Stimulated activated naive B cell treated with anti-CD40 and anti-IgM and Interleukin-4, amounts not matched to agents 10 μg/mL and 1 μg/mL and 100 μg/mL, for 72 hours (primary cell): ENCODE measurements around the gene MAST4.

Experiments
- ATAC-seq, 2 donors: fragments of 150-1000 bp; cut with Tn5 transposase; replicated peaks; 2 replicates each; pipeline ENCODE4 v1.10.0; 2021; ENCODE audit warnings: moderate library complexity in 1 of 2
- DNase-seq: peaks from one replicate; pipeline ENCODE4 v3.0.0; 2021
- H3K27ac Mint-ChIP-seq: one replicate; pipeline ENCODE4 v1.8.0; 2022; ENCODE audit warnings: mild to moderate bottlenecking, mixed read lengths
- H3K27me3 Mint-ChIP-seq, 2 donors: one replicate each; pipeline ENCODE4 v1.8.0; 2022; ENCODE audit warnings: mixed read lengths in 2 of 2
- H3K36me3 Mint-ChIP-seq, 2 donors: one replicate each; pipeline ENCODE4 v1.8.0; 2022; ENCODE audit warnings: mixed read lengths in 2 of 2, mild to moderate bottlenecking in 1 of 2
- H3K4me1 Mint-ChIP-seq, 2 donors: one replicate each; pipeline ENCODE4 v1.8.0; 2022; ENCODE audit warnings: mixed read lengths in 2 of 2, mild to moderate bottlenecking in 1 of 2
- H3K4me3 Mint-ChIP-seq, 2 donors: one replicate each; pipeline ENCODE4 v1.8.0; 2022; ENCODE audit warnings: mild to moderate bottlenecking in 2 of 2, mixed read lengths in 2 of 2, moderate library complexity in 1 of 2
- H3K9me3 Mint-ChIP-seq, 2 donors: one replicate each; pipeline ENCODE4 v1.8.0; 2022; ENCODE audit warnings: mixed read lengths in 2 of 2, mild to moderate bottlenecking in 1 of 2

MAST4 gene

DNA sequence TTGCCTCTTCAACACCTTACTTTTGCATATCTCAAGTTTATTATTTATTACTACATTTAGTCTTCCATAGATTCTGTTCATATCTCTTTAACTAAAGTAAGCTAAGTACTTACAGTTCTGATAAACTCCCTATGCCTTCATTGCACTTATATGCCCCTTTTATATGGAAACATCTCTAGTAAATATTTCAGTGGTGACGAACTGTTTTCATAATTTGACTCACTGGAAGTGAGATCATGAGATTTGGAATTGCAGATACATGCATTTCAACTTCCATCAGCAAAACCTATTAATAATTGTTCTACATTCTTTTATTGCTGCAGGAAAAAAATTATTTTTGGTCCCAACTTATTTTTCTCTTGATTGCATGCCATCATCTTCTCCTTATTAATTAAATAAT lies 336.9 kb downstream of the MAST4 start:
- DNase-seq, result no peak
- peaks cover 4 to 11% of the 10 kb centered on the region in 2 donors for H3K4me1 Mint-ChIP-seq
- no peak for ATAC-seq
- peaks cover 0 to 11% of the 10 kb centered on the region in 2 donors for H3K27me3 Mint-ChIP-seq
- no peak overlapping the region for H3K4me3 Mint-ChIP-seq
- H3K27ac Mint-ChIP-seq, result no peak overlapping the region
- no peaks in the 10 kb centered on the region for H3K9me3 Mint-ChIP-seq
- H3K36me3 Mint-ChIP-seq, result no peaks in the 10 kb centered on the region

- peaks cover 0 to 11% of the 10 kb centered on the region in 2 donors for H3K27me3 Mint-ChIP-seq
- H3K4me3 Mint-ChIP-seq, result no peak overlapping the region
These were observed 342.9 kb downstream of the MAST4 start for GRCh38 chr5:66939094-66939493.

DNA sequence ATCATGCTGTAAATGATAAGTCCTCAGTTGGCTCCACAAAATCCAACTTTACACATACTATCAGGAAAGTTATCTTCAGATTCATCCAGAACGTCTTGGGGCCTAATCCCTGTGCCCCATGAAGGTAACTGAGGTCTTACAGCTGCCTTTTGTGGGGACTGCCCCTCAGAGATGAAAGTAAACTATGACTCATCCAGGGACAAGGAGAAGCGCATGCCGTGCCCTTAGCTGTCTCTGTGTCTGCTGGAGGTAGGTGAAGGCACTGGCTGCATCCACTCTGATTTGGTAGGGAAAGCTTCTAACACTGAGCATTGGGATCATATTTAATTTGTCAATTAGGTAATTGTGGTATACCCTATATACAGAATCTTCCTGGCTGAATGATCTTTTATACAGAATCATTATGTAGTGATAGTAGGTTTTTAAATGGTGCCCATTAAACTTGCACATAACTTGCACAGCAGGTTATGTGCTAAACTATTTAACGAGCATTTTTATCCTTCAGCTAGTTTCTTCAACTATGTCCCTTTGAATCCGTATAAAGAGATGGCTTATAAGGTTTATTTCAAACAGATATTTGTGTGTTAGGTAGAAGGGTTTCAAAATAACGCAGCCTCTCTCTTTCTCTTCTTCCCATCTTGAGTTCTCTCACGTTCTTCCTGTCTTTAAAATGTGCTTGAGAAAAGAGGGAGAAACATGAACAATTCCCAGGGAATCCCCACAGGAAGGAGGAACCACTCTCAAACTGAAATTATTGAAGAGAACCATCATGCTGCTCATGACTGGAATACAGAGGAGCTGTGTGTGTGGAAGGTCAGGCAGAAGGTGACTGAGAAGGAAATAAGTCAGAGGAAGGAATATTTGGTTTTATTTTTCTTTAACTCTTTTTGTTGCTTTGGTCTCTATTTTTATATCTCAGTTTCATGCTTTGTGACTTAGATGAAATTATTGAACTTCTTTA lies 349.5 kb downstream of the MAST4 start:
- Mint-ChIP-seq H3K27ac (no peak overlapping the region), H3K27me3 (no peaks in the 10 kb centered on the region), H3K4me3 (no peak overlapping the region), H3K4me1 (peaks cover 5 to 10% of the 10 kb centered on the region in 2 donors), H3K9me3 (no peaks in the 10 kb centered on the region), H3K36me3 (no peaks in the 10 kb centered on the region)
- peak; percentile 94 to 100 for ATAC-seq
- DNase-seq, result peak; percentile 10

More at GRCh38 chr5:66939094-66939493, 342.9 kb downstream of the MAST4 start:
- Mint-ChIP-seq H3K4me1 (no peaks in the 10 kb centered on the region), H3K9me3 (peaks cover 0 to 3% of the 10 kb centered on the region in 2 donors), H3K36me3 (no peaks in the 10 kb centered on the region), H3K27ac (no peak overlapping the region)
- DNase-seq, result no peak
- ATAC-seq, result no peak

- H3K27ac Mint-ChIP-seq, result no peak overlapping the region
- peaks cover 5 to 10% of the 10 kb centered on the region in 2 donors for H3K4me1 Mint-ChIP-seq
- H3K27me3 Mint-ChIP-seq, result no peaks in the 10 kb centered on the region
- peaks cover 1 to 4% of the 10 kb centered on the region in 2 donors for H3K9me3 Mint-ChIP-seq
- H3K36me3 Mint-ChIP-seq, result no peaks in the 10 kb centered on the region
- ATAC-seq (no peak), DNase-seq (no peak)
- H3K4me3 Mint-ChIP-seq, result no peak overlapping the region
These were observed 351.3 kb downstream of the MAST4 start for GRCh38 chr5:66947458-66947857.

- Mint-ChIP-seq H3K4me1 (peaks cover 5 to 10% of the 10 kb centered on the region in 2 donors), H3K4me3 (no peak overlapping the region), H3K9me3 (peaks cover 1 to 4% of the 10 kb centered on the region in 2 donors), H3K36me3 (no peaks in the 10 kb centered on the region), H3K27ac (no peak overlapping the region), H3K27me3 (no peaks in the 10 kb centered on the region)
- ATAC-seq (no peak), DNase-seq (no peak)
These were observed 352.9 kb downstream of the MAST4 start for GRCh38 chr5:66949066-66949465.

- no peaks in the 10 kb centered on the region for H3K4me1 Mint-ChIP-seq
- H3K9me3 Mint-ChIP-seq, result peaks cover 1 to 4% of the 10 kb centered on the region in 2 donors
- DNase-seq (no peak), ATAC-seq (no peak)
- H3K36me3 Mint-ChIP-seq, result no peaks in the 10 kb centered on the region
- no peak overlapping the region for H3K27ac Mint-ChIP-seq
- no peak overlapping the region for H3K4me3 Mint-ChIP-seq
- no peaks in the 10 kb centered on the region for H3K27me3 Mint-ChIP-seq
These were observed 356.0 kb downstream of the MAST4 start for GRCh38 chr5:66952153-66952552.

- Mint-ChIP-seq H3K27ac (no peak overlapping the region), H3K9me3 (peaks cover 1 to 4% of the 10 kb centered on the region in 2 donors), H3K4me3 (no peak overlapping the region), H3K27me3 (no peaks in the 10 kb centered on the region), H3K36me3 (no peaks in the 10 kb centered on the region), H3K4me1 (no peaks in the 10 kb centered on the region)
- ATAC-seq, result no peak
- no peak for DNase-seq
These were observed 360.2 kb downstream of the MAST4 start for GRCh38 chr5:66956439-66956838.

- Mint-ChIP-seq H3K36me3 (no peaks in the 10 kb centered on the region), H3K27me3 (no peaks in the 10 kb centered on the region), H3K4me1 (no peaks in the 10 kb centered on the region), H3K9me3 (no peaks in the 10 kb centered on the region), H3K4me3 (no peak overlapping the region), H3K27ac (no peak overlapping the region)
- ATAC-seq (no peak), DNase-seq (no peak)
These were observed 362.2 kb downstream of the MAST4 start for GRCh38 chr5:66958201-66958979.

- H3K4me1 Mint-ChIP-seq, result no peaks in the 10 kb centered on the region
- H3K4me3 Mint-ChIP-seq, result no peak overlapping the region
- no peak for DNase-seq
- H3K27me3 Mint-ChIP-seq, result no peaks in the 10 kb centered on the region
- no peaks in the 10 kb centered on the region for H3K9me3 Mint-ChIP-seq
- ATAC-seq, result no peak
- H3K36me3 Mint-ChIP-seq, result no peaks in the 10 kb centered on the region
- no peak overlapping the region for H3K27ac Mint-ChIP-seq
These were observed 362.9 kb downstream of the MAST4 start for GRCh38 chr5:66958980-66959641.

DNA sequence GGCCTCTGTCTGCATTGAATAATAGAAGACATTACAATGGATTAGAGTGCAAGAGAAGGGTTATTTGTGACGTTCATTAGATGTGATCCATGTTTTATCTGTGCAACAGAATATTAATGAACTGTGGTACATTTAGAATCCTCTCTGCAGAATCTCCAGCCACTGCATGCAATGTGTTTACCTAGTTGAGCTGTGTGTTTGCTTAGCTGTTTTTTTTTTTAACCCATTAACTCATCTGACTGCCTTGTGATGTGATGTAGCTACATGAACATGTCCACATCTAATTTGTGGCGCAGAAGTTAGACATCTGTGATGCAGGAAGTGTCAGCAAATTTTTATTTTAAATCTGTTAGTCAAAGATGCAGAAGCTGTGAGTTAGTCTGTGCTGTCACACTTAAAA lies 363.5 kb downstream of the MAST4 start:
- Mint-ChIP-seq H3K4me1 (no peaks in the 10 kb centered on the region), H3K27me3 (no peaks in the 10 kb centered on the region), H3K9me3 (no peaks in the 10 kb centered on the region), H3K27ac (no peak overlapping the region), H3K36me3 (no peaks in the 10 kb centered on the region), H3K4me3 (no peak overlapping the region)
- no peak for ATAC-seq
- DNase-seq, result no peak

DNA sequence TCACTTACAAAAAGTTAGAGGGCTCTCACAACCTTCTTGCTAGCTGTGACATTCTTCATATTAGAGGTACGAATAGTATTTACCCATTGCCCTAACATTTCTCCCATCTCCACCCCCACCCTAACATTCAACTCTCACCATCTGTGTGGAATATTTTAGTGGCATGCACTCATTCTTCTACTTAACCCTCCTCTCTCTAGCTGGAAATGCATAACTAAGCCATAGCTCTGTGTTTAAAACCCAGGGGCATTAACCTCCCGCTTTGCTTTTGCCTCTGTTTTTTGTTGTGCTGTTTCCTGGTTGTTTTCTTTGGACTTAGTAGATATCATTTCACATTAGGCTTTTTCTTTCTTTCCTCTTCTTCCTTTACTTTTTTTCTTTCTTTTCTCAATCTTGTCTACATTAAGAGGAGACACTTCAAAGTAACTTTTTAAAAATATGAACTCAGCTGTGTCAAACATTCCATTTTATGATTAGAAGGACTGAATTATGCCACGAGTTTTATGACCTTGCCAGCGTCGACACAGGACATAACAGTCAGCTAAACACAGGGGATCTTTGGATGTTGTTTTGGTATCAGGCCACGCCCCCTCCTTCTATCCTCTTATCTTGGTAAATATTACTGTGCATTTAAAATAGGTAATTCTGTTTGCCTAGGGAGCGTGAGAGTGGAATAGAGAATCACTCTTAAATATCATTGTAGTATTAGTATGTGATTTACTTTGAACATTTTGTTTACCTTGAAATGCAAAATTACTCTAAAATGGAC lies 364.4 kb downstream of the MAST4 start:
- Mint-ChIP-seq H3K4me1 (no peaks in the 10 kb centered on the region), H3K36me3 (no peaks in the 10 kb centered on the region), H3K27me3 (no peaks in the 10 kb centered on the region), H3K27ac (no peak overlapping the region), H3K9me3 (no peaks in the 10 kb centered on the region), H3K4me3 (no peak overlapping the region)
- DNase-seq, result no peak
- ATAC-seq, result no peak

GRCh38 chr5:66963559-66963971 lies 367.4 kb downstream of the MAST4 start:
- DNase-seq, result no peak

GRCh38 chr5:66966439-66966838 lies 370.2 kb downstream of the MAST4 start:
- Mint-ChIP-seq H3K36me3 (no peaks in the 10 kb centered on the region), H3K4me3 (no peak overlapping the region), H3K4me1 (no peaks in the 10 kb centered on the region), H3K9me3 (no peaks in the 10 kb centered on the region), H3K27me3 (peaks cover 0 to 4% of the 10 kb centered on the region in 2 donors), H3K27ac (no peak overlapping the region)
- DNase-seq (no peak), ATAC-seq (no peak)

More at GRCh38 chr5:66963559-66963971, 367.4 kb downstream of the MAST4 start:
- H3K9me3 Mint-ChIP-seq, result no peaks in the 10 kb centered on the region
- H3K4me3 Mint-ChIP-seq, result no peak overlapping the region
- H3K27me3 Mint-ChIP-seq, result no peaks in the 10 kb centered on the region
- H3K36me3 Mint-ChIP-seq, result no peaks in the 10 kb centered on the region
- ATAC-seq, result no peak
- H3K27ac Mint-ChIP-seq, result no peak overlapping the region
- H3K4me1 Mint-ChIP-seq, result no peaks in the 10 kb centered on the region

- no peak for DNase-seq
- no peaks in the 10 kb centered on the region for H3K4me1 Mint-ChIP-seq
- no peaks in the 10 kb centered on the region for H3K9me3 Mint-ChIP-seq
- no peaks in the 10 kb centered on the region for H3K36me3 Mint-ChIP-seq
- ATAC-seq, result no peak
- no peak overlapping the region for H3K4me3 Mint-ChIP-seq
- no peak overlapping the region for H3K27ac Mint-ChIP-seq
- H3K27me3 Mint-ChIP-seq, result peaks cover 0 to 4% of the 10 kb centered on the region in 2 donors
These were observed 370.9 kb downstream of the MAST4 start for GRCh38 chr5:66967102-66967501.
